Astrocyte of the cerebellum (primary cell): ENCODE results near the gene STUM.
"Not testable (repeated sequence)": the region's sequence is repeated elsewhere in the genome, so short reads cannot be mapped to it uniquely, and the experiment has no call there.

Source experiments
- DNase-seq: peaks from one replicate; pipeline ENCODE4 v3.0.0-alpha.2; 2011; ENCODE audit warnings: low read depth
- H3K4me3 ChIP-seq: 2 replicates; pipeline ENCODE4 v1.5.1; 2011; ENCODE audit warnings: mild to moderate bottlenecking, low read depth, low read length, moderate library complexity
- CTCF ChIP-seq: IDR thresholded peaks from 2 replicates; pipeline ENCODE4 v1.5.1; 2012; ENCODE audit warnings: low read length, low read depth, moderate library complexity, mild to moderate bottlenecking; ENCODE audit errors: missing control alignments
- in situ Hi-C: cut with HindIII; loops from 2 replicates; pipeline ENCODE4 v1.10.0; 2017; ENCODE audit warnings: low sequenced_read_pairs

The STUM gene

GRCh38 chr1:226596531-226597165 lies 48.1 kb downstream of the STUM start:
- in situ Hi-C loops = no loop called here
- TF ChIP-seq CTCF = no peak
- H3K4me3 ChIP-seq = no peak overlapping the region
- no peak for DNase-seq

GRCh38 chr1:226597616-226598454 lies 49.3 kb downstream of the STUM start:
- no peak for DNase-seq
- H3K4me3 ChIP-seq = no peak overlapping the region
- in situ Hi-C loops = no loop called here
- TF ChIP-seq CTCF = no peak

- in situ Hi-C loops = no loop called here
- H3K4me3 ChIP-seq = no peak overlapping the region
Observed at GRCh38 chr1:226598455-226598849, 49.9 kb downstream of the STUM start.

DNA sequence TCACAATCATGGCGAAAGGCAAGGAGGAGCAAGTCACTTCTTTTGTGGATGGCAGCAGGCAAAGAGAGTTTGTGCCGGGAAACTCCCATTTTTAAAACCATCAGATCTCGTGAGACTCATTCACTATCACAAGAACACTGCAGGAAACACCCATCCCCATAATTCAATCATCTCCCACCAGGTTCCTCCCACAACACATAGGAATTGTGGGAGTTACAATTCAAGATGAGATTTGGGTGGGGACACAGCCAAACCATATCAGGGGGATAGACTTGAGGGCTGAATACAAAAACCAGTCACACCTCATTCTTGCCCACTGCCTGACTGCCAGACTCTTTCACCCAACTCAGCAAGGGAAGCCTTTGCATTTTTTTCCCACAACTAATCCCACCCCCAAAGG lies 50.4 kb downstream of the STUM start:
- H3K4me3 ChIP-seq, in situ Hi-C loops, DNase-seq: not testable (repeated sequence)

More at GRCh38 chr1:226598455-226598849, 49.9 kb downstream of the STUM start:
- DNase-seq = no peak
- no peak for TF ChIP-seq CTCF

DNA sequence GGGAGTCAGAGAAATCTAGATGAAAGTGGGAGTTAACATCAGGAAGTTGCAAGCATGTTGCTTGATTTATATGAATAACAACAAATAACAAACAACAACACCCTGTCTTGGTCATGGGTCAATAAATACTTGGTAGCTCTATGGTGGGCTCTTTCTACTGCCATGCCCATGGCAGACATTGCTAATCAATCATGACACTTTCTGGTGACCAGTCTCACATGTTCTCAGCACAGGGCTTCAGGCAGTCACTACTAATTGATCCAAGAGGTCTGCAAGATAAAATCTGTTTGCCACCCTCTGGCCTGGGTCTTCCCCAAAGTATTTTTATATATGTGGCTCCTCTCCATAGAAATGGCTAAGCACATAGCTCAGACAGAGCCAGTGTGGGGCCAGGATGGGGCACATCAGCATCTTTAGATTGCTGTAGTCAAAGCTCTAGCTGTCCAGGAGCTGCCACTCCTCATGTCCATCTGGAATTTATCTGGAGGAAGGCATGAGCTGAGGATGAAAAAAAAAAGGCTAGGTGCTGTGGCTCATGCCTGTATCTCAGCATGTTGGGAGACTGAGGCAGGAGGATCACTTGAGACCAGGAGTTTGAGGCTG lies 51.2 kb downstream of the STUM start:
- in situ Hi-C loops = loop anchor here (5.0 kb wide), 1 partner anchor 57 kb away; no protein-coding TSS in a partner anchor
- no peak for TF ChIP-seq CTCF
- no peak overlapping the region for H3K4me3 ChIP-seq
- DNase-seq = no peak

DNA sequence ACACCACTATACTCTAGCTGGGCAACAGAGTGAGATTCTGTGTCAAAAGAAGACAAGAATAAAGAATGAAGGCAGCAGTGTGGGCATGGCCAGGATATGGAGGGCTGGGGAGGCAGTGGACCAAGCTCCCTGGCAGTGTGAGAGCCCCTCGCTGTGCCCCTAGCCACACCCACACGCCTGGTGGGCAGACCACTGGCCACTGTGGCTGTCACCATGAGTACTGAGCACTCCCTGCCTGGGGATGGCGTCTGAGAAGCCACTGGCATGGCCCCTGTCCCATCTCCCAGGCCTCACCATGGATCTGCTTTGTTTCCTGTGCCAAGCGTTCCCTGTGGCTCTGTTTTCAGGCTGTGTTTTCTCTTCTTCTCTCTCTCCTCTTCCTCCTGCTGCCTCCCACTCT lies 51.7 kb downstream of the STUM start:
- no peak overlapping the region for H3K4me3 ChIP-seq
- in situ Hi-C loops = loop anchor here (5.0 kb wide), 1 partner anchor 58 kb away; no protein-coding TSS in a partner anchor
- TF ChIP-seq CTCF = no peak
- no peak for DNase-seq
